Fibroblast of gingiva (primary cell): ENCODE data around the gene RARS1.
"Not testable (repeated sequence)": the region's sequence is repeated elsewhere in the genome, so short reads cannot be mapped to it uniquely, and the experiment has no call there.

Experiments used
- DNase-seq: peaks from one replicate; pipeline ENCODE4 v3.0.0-alpha.2; 2011; ENCODE audit warnings: low read depth

Gene RARS1

GRCh38 chr5:168481330-168481788, 4.9 kb upstream of the RARS1 start:
- no peak for DNase-seq

- no peak for DNase-seq
Measured at GRCh38 chr5:168482361-168482760, 3.9 kb upstream of the RARS1 start.

GRCh38 chr5:168489059-168489458, 2.8 kb downstream of the RARS1 start:
- DNase-seq, result no peak

GRCh38 chr5:168494057-168494555, 7.8 kb downstream of the RARS1 start:
- no peak for DNase-seq

- DNase-seq, result no peak
Measured at GRCh38 chr5:168502563-168503237, 16.4 kb downstream of the RARS1 start.

- no peak for DNase-seq
Measured at GRCh38 chr5:168513861-168514428, 27.7 kb downstream of the RARS1 start.

- no peak for DNase-seq
Measured at GRCh38 chr5:168525856-168526255, 39.6 kb downstream of the RARS1 start.

GRCh38 chr5:168527756-168528295, 41.6 kb downstream of the RARS1 start:
- no peak for DNase-seq

- no peak for DNase-seq
Measured at GRCh38 chr5:168528521-168529373, 42.5 kb downstream of the RARS1 start, which contains the start of gene FBLL1. FBLL1 (plus strand) TSS chr5:168529305; CDS start chr5:168529505, 200 bp downstream.

- DNase-seq, result no peak
Measured at GRCh38 chr5:168529374-168530234, 43.3 kb downstream of the RARS1 start.

- DNase-seq, result no peak
Measured at GRCh38 chr5:168530621-168531150, 44.4 kb downstream of the RARS1 start.

GRCh38 chr5:168531191-168531590, 44.9 kb downstream of the RARS1 start:
- no peak for DNase-seq

GRCh38 chr5:168531987-168532864, 46.0 kb downstream of the RARS1 start:
- no peak for DNase-seq

GRCh38 chr5:168534351-168534750, 48.1 kb downstream of the RARS1 start:
- DNase-seq, result not testable (repeated sequence)

- DNase-seq, result no peak
Measured at GRCh38 chr5:168537176-168537575, 50.9 kb downstream of the RARS1 start.

GRCh38 chr5:168549554-168549953, 63.3 kb downstream of the RARS1 start:
- no peak for DNase-seq

- no peak for DNase-seq
Measured at GRCh38 chr5:168550656-168551055, 64.4 kb downstream of the RARS1 start.

- DNase-seq, result peak; percentile 93
Measured at GRCh38 chr5:168552146-168552545, 65.9 kb downstream of the RARS1 start.

- peak; percentile 3 for DNase-seq
Measured at GRCh38 chr5:168553377-168554130, 67.3 kb downstream of the RARS1 start.
